BJ (cell line): ENCODE data around the gene CRYBB1. TPM values are rescaled to one million over a fixed set of nuclear protein-coding genes. Genes with fewer than 3 reads are reported as not detected.

Experiments used
- polyA plus RNA-seq: library from polyadenylated mRNA; depleted of rRNA; stranded (reverse); fragments of >200 nt; gene quantifications from 2 replicates; pipeline ENCODE4 v1.2.3, GENCODE V29; 2011; rRNA removed
- small RNA-seq: library from RNA; depleted of rRNA; stranded (forward); fragments of <200 nt; gene quantifications from one replicate; pipeline ENCODE3, GENCODE V24; 2012; ENCODE audit warnings: low replicate concordance, low read depth; ENCODE audit not compliant: insufficient read length

CRYBB1 gene
- polyA plus RNA-seq, 1 experiment = not detected

Small RNA genes lying within 50 kb of the gene (small RNA-seq; reads per million reads assigned to genes)
- gene MIR548J = 17.5 reads per million, percentile 82 among the genes with 10 or more reads in this experiment
- not detected for gene RF01874

Other genes with a start within 250 kb of the CRYBB1 start
- gene ASPHD2, start 188.8 kb downstream of the CRYBB1 start, polyA plus RNA-seq = 2.3 and 2.5 TPM in 2 replicates
- gene HPS4, start 134.2 kb downstream of the CRYBB1 start, polyA plus RNA-seq = 20.3 and 22.5 TPM in 2 replicates
- gene SRRD, start 134.2 kb downstream of the CRYBB1 start, polyA plus RNA-seq = 13.1 and 26.9 TPM in 2 replicates
- 30.5 and 34.7 TPM in 2 replicates for gene TFIP11, start 105.6 kb downstream of the CRYBB1 start, polyA plus RNA-seq
- gene TPST2, start 27.9 kb downstream of the CRYBB1 start, polyA plus RNA-seq = 48.1 and 84.9 TPM in 2 replicates
- gene CRYBA4, start 3.9 kb upstream of the CRYBB1 start, polyA plus RNA-seq = not detected in 2 replicates
- 1.1 and 1.2 TPM in 2 replicates for gene MIAT, start 39.6 kb upstream of the CRYBB1 start, polyA plus RNA-seq